BJ (cell line): ENCODE measurements around the gene ZDHHC18. TPM values are rescaled to one million over a fixed set of nuclear protein-coding genes. Genes with fewer than 3 reads are reported as not detected.

Experiments
- CTCF ChIA-PET: fragments of 350-600 bp; formaldehyde crosslinking; extraction: SDS; loops from one replicate; lab custom pipeline; 2021; ENCODE audit warnings: antibody characterized with exemption, inconsistent platforms; lab: Yijun Ruan, JAX
- POLR2A ChIA-PET: fragments of 300-600 bp; sonication (Branson Sonifier 250); formaldehyde crosslinking; extraction: SDS; loops from one replicate; lab custom pipeline; 2021; ENCODE audit warnings: antibody characterized with exemption; lab: Charles Lee
- DNase-seq: peaks from one replicate; pipeline ENCODE4 v3.0.0-alpha.2; 2011; ENCODE audit warnings: low read depth
- H3K27me3 ChIP-seq: 2 replicates; pipeline ENCODE4 v1.6.0; 2011; ENCODE audit warnings: low read length; ENCODE audit not compliant: control insufficient read depth, insufficient read depth
- H3K36me3 ChIP-seq: 2 replicates; pipeline ENCODE4 v1.5.1; 2011; ENCODE audit warnings: low read length; ENCODE audit not compliant: control insufficient read depth, insufficient read depth
- H3K4me3 ChIP-seq: 2 replicates; pipeline ENCODE4 v1.5.1; 2011; ENCODE audit warnings: low read depth, mild to moderate bottlenecking, control low read depth, low read length
- polyA plus RNA-seq: library from polyadenylated mRNA; depleted of rRNA; stranded (reverse); fragments of >200 nt; gene quantifications from 2 replicates; pipeline ENCODE4 v1.2.3, GENCODE V29; 2011
- TF ChIP-seq, protein P1 (sequence below): IDR thresholded peaks from 2 replicates; pipeline ENCODE4 v1.5.1; 2011; ENCODE audit warnings: low read depth, mild to moderate bottlenecking, control low read depth, inconsistent platforms, low read length, moderate library complexity; ENCODE audit not compliant: insufficient read depth

Gene ZDHHC18
- polyA plus RNA-seq, 1 experiment: 42.1 TPM

DNA sequence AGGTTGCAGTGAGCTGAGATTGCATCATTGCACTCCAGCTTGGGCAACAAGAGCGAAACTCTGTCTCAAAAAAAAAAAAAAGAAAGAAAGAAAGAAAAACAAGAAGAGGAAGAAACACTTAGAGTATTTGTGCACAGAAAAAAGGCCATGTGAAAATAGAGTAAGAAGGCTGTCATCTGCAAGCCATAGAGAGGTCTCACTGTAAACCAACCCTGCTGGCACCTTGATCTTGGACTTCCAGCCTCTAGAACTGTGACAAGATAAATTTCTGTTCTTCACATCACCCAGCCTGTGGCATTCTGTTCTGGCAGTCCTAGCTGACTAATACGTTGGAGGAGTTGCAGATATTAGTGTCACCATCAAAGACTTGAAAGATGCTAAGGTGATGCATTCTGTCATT lies 12.1 kb upstream of the ZDHHC18 start:
- TF ChIP-seq, protein P1, sequence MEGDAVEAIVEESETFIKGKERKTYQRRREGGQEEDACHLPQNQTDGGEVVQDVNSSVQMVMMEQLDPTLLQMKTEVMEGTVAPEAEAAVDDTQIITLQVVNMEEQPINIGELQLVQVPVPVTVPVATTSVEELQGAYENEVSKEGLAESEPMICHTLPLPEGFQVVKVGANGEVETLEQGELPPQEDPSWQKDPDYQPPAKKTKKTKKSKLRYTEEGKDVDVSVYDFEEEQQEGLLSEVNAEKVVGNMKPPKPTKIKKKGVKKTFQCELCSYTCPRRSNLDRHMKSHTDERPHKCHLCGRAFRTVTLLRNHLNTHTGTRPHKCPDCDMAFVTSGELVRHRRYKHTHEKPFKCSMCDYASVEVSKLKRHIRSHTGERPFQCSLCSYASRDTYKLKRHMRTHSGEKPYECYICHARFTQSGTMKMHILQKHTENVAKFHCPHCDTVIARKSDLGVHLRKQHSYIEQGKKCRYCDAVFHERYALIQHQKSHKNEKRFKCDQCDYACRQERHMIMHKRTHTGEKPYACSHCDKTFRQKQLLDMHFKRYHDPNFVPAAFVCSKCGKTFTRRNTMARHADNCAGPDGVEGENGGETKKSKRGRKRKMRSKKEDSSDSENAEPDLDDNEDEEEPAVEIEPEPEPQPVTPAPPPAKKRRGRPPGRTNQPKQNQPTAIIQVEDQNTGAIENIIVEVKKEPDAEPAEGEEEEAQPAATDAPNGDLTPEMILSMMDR: no peak

DNA sequence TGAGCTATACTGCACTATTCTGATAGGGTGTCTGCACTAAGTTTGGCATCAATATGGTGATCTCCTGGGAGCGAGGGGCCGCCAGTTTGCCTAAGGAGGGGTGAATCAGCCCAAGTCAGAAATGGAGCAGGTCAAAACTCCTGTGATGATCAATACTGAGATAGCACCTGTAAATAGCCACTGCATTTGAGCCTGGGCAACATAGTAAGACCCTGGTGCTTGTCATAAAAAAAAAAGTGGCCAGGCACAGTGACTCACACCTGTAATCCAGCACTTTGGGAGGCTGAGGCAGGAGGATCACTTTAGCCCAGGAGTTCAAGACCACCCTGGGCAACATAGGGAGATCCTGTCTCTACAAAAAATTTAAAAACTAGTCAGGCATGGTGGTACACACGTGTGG lies 11.6 kb upstream of the ZDHHC18 start:
- H3K4me3 ChIP-seq: no peak overlapping the region
- ChIA-PET CTCF (no interaction called here), POLR2A (no interaction called here)
- TF ChIP-seq, protein P1: no peak
- DNase-seq: no peak
- H3K36me3 ChIP-seq: no peaks in the 10 kb centered on the region
- H3K27me3 ChIP-seq: no peaks in the 10 kb centered on the region

More for the DNA sequence above, 12.1 kb upstream of the ZDHHC18 start:
- no peaks in the 10 kb centered on the region for H3K36me3 ChIP-seq
- H3K27me3 ChIP-seq: no peaks in the 10 kb centered on the region
- CTCF ChIA-PET: no interaction called here
- DNase-seq: no peak
- no peak overlapping the region for H3K4me3 ChIP-seq
- POLR2A ChIA-PET: no interaction called here

DNA sequence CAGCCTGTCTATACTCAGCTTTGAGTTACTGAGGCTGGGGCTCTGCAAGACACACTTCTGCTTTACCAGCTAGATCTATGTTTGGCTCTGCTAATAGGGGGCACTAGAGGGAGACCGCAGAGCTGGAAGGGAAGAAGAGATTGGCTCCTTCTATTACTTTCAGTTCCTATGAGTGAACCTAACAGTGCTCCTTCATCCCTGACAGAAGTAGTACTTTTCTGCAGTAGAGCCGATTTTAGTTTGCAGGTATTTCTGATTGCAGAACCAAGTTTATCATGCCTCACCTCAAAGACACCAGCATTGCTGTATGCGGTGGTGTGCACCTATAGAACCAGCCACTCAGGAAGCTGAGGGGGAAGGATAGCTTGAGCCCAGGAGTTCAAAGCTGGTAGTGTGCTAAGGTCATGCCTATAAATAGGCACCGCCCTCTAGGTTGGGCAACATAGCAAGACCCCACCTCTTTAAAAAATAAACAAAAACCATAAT lies 5.7 kb upstream of the ZDHHC18 start:
- CTCF ChIA-PET: interaction anchor here (0.8 to 2.6 kb wide), 4 partner anchors 10 to 221 kb away, joined by 3 to 20 read pairs (median 4); no protein-coding TSS in a partner anchor
- no peak for DNase-seq
- TF ChIP-seq, protein P1: 0 out of 2 replicates have a peak, but pooled peaks have one; percentile 7
- POLR2A ChIA-PET: no interaction called here
- Histone ChIP-seq H3K27me3 (no peaks in the 10 kb centered on the region), H3K36me3 (no peaks in the 10 kb centered on the region), H3K4me3 (no peak overlapping the region)

DNA sequence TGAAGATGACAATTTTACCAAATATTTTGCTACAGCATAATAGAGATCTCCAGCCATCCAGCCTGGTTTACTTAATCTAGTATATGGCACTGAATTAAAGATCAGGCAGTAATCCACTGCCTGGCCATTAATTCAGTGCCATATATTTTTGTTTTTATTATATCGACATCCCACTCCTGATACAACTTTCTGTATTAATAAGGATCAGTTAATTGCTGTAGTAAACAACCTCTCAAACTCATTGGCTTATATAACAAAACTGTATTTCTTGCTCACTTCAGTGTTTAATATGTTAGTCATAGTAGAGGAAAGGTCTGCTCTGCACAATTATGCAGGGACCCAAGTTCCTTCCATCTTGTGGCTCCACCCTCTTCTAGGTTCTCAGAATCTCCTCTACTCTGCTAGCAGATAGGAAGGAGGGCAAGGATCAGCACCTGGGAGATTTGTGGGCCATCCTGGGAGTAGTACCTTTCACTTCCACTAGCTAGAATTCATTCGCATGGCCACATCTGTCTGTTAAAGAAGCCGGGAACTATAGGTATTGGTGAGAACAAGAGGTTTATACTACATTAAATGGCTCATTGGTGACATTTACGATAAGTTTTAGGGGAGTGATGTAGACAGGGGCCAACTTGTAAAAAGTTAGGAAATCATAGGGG lies 3.6 kb upstream of the ZDHHC18 start:
- TF ChIP-seq, protein P1: no peak
- POLR2A ChIA-PET: no interaction called here
- CTCF ChIA-PET: interaction anchor here (5.0 kb wide), 1 partner anchor 12 kb away, joined by 54 read pairs; no protein-coding TSS in a partner anchor
- Histone ChIP-seq H3K36me3 (no peaks in the 10 kb centered on the region), H3K27me3 (no peaks in the 10 kb centered on the region), H3K4me3 (no peak overlapping the region)
- DNase-seq: no peak

DNA sequence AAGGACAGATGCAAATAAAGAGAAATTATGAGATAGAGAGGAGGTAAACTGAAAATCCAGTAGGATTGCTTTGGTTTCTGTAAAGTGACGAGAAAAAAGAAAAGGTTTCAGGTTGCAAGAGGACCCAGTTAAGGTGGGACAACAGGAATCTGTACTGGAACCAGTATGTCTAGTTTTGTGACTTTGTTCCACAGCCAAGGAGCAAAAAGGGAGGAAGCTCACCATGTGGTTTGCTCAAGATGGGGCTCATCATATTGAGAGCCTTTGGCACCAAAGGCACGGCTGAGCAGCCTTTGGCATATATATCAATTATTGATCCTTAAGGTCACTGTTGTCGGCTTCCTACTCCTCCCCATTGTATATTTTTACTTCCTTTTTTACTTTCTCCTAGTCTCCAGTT lies 1.8 kb upstream of the ZDHHC18 start:
- CTCF ChIA-PET: interaction anchor here (1.3 to 5.0 kb wide), 3 partner anchors 14 to 34 kb away, joined by 3 to 54 read pairs (median 4); no protein-coding TSS in a partner anchor
- no peaks in the 10 kb centered on the region for H3K27me3 ChIP-seq

More for the DNA sequence above, 1.8 kb upstream of the ZDHHC18 start:
- POLR2A ChIA-PET: no interaction called here
- Histone ChIP-seq H3K36me3 (no peaks in the 10 kb centered on the region; the same call in 1 of the 2 replicates), H3K4me3 (no peak overlapping the region)
- TF ChIP-seq, protein P1: no peak
- no peak for DNase-seq
